ENCODE results near the gene SPSB3.
A peak's percentile ranks its signal among the peaks of the same experiment; 100 is the strongest.

The SPSB3 gene

DNA sequence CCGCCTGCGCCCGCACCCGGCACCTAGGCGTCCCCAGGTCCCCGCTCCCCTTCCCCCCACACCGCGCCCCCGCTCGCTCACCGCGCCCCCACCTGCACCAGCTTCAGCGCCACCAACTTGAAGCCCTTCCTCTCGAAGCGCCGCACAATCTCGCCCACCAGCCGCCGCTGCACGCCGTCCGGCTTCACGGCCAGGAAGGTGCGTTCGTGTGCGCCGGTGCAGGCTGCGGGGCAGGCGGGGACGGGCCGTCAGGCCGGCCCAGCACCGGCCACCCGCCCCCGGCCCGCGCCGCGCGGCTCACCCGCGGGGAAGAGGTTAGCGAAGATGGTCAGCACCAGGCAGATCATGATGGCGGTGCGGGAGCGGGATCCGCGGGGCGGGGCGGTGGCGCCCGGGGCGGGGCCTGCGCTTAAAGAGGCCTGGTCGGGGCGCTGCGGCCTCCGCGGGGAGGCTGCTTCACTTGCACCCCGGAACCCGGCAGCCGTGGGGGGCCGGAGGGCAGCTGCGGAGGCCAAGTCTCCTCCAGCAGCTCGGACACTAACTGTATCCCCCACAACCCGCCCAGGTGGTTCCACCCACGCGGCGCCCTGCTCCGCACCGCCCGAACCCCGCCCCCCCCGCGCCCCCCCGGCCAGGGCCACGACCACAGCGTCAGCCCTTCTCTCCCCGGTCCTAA lies 11.0 kb downstream of the SPSB3 start, which contains the start of gene NME3:
Gene NME3, minus strand, starts transcription at position 356 of the 676 bp plus-strand sequence. Its CDS starts 9 bp downstream, at position 347.
- TF ChIP-seq ZNF274 (IDR thresholded peaks at IDR 0.05; ENCODE audit: low read depth, low read length), result no peak
- peak within 1 kb of the TSS; percentile 81 for H3K4me3 ChIP-seq (ENCODE audit: low read length)

DNA sequence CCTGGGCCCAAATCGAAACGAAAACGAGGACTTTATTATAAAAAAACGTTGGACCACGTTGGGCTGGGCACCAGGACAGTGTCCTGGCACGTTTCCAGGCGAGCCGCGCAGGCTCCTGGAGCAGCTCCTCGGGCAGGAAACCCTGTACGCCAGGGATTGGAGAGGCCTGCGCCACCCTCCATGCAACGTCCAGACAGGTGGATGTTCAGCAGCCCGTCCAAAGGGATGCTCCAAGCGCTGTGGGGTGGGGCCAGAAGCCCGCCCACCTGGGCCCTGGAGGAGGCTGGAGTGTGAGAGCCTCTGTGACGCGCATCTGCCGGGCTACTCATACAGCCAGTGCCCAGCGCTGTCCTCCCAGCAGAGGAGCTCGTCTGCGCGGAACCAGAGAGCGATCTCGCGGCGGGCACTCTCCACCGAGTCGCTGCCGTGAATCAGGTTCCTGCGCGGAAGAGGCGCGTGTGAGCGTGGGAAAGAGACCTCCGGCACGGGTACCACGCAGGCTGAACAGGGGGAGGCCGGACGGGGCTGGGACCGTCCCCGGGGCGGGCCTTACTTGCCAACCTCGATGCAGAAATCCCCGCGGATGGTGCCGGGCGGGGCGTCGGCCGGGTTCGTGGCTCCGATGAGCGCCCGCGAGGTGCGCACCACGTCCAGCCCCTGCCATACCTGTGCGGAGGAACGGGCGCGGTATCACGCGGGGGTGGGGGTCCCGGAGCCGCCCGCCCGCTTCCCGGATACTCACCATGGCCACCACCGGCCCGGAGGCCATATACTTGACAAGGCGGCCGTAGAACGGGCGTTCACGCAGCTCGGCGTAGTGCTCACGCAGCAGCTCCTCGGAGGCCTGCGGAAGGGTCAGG lies 11.8 kb downstream of the SPSB3 start:
- peak overlapping the region; percentile 81 for H3K4me3 ChIP-seq (ENCODE audit: low read length)
- TF ChIP-seq ZNF274 (IDR thresholded peaks at IDR 0.05; ENCODE audit: low read depth, low read length), result no peak

DNA sequence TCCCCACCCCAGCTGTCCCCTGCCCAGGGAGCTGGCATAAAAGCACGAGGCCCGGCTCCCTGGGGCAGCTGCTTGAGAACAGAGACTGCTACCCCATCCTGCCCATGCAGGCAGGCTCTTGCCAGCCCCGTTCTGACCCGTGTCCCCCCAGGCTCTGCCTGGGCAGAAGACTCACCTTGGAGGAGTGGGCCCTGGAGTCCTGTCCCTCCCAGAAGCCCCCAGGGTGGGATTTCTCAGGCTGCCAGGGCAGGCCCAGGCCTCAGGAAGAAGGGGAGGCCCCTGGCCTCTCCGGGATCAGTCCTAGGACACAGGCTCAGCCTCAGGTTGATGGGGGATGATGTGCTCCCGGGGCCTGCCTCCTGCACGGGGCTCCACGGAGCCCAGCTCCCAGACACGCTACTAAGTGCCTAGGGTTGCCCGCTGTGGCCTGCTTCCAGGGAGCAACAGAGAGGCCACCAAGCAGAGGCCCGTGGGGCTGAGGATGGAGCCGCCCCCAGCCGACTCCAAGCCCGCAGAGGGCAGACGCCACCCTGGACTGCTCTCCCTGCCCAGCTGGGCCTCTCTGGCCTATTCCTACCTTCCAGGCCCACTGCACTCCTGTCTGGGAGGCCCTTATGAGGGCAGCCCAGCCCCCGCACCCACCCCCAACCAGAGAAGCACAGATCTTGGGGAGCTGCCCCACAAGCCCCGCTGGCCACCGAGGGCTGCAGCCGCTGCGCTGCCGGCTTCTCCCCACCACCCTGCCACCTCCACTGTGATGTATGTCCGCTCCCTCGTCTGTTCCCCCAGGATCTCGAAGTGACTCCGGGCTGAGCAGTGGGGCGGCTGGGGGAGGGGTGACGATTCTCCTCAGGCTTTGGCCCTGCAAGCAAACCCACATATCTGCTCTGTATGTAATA lies 12.7 kb downstream of the SPSB3 start:
- H3K4me3 ChIP-seq (ENCODE audit: low read length), result no peak overlapping the region; the same call in 1 of the 2 replicates
- TF ChIP-seq ZNF274 (IDR thresholded peaks at IDR 0.05; ENCODE audit: low read depth, low read length), result no peak

DNA sequence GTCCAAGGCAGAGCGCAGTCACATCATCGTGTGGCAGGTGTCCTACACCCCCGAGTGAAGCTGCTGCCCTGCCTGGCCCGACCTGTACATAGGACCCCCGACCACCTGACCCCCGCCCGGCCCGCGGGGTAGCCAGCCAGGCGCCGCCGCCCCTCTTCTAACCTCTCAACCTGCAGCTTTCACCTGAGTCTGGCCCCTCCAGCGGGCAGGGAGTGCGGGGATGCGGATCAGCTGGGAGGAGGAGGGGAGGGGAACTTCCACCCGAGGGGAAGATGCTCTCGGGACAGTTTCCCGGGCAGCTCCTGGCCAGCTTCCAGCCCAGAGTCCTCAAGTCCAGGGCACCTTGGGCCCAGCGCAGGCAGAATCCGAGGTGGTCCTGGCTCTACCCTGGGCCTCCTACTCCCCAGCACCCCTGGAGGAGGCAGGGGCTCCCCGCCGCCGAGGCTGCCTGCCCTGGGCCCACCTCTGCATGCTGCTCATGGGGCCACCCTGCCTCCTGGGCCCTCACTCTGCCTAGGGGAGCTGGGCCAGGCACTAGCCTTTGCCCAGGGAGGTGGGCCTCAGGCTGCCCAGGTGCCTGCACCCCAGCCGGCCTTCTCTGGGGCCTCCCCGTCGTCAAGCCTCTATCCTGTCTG lies 13.5 kb downstream of the SPSB3 start:
- no peak for TF ChIP-seq ZNF274 (IDR thresholded peaks at IDR 0.05; ENCODE audit: low read depth, low read length)
- no peak overlapping the region for H3K4me3 ChIP-seq (ENCODE audit: low read length)

DNA sequence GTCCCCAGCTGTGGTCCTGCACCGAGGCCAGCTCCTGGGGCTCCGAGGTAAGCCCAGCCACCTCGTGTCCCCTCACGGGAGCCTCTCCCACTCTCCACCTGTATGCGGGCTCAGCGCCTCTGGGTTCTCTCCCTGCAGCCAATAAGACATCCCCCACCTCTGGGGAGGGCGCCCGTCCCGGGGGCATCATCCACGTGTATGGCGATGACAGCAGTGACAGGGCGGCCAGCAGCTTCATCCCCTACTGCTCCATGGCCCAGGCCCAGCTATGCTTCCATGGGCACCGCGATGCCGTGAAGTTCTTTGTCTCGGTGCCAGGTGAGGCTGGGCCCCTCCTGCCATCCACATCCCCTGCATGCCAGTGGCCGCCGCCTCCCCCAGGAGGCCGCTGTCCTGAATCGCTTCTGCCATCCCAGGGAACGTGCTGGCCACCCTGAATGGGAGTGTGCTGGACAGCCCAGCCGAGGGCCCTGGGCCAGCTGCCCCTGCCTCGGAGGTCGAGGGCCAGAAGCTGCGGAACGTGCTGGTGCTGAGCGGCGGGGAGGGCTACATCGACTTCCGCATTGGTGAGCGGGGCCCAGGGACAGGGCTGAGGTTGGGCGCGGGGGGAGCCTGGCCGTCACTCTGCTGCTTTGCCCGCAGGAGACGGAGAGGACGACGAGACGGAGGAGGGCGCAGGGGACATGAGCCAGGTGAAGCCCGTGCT lies 14.2 kb downstream of the SPSB3 start:
- TF ChIP-seq ZNF274 (IDR thresholded peaks at IDR 0.05; ENCODE audit: low read depth, low read length), result no peak
- no peak overlapping the region for H3K4me3 ChIP-seq (ENCODE audit: low read length)

DNA sequence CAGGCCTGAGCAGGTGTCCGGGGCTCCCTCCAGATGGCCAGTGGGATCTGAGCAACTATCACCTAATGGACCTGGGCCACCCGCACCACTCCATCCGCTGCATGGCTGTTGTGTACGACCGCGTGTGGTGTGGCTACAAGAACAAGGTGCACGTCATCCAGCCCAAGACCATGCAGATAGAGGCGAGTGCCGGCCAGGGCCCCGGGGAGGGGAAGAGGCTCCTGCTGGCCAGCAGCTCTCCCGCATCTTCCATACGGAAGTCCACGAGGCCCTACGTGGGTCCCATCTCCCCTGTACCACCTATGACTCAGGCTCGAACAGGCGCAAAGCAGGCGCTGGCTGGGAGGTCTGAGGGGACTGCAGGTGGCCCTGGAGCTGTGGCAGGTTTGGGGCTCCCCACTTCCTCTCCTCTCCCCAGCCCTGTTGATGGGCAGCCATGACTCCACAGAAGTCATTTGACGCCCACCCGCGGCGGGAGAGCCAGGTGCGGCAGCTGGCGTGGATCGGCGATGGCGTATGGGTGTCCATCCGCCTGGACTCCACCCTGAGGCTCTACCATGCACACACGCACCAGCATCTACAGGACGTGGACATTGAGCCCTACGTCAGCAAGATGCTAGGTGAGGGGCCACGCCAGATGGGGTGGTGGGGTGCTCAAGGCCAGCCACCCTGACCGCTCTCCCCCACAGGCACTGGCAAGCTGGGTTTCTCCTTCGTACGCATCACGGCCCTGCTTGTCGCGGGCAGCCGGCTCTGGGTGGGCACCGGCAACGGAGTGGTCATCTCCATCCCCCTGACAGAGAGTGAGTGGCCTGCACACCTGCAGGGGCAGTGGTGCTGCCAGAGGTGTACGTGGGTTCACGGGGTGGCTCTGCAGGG lies 15.0 kb downstream of the SPSB3 start:
- H3K4me3 ChIP-seq (ENCODE audit: low read length), result no peak overlapping the region
- TF ChIP-seq ZNF274 (IDR thresholded peaks at IDR 0.05; ENCODE audit: low read depth, low read length), result no peak

DNA sequence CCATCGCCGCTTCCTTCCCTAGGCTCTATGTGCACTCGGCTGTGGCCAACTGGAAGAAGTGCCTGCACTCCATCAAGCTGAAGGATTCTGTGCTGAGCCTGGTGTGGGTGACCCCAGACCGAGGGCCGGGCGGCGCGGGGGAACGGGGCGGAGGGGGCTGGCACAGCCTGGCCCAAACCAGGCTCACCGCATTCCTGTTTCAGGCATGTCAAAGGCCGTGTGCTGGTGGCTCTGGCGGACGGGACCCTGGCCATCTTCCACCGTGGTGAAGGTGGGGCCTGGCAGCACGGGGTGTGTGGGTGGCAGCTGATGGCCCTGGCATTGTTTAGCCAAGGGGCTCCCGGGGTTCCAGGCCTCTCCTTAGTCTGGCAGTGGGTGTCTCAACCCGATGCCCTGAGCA lies 15.7 kb downstream of the SPSB3 start:
- no peak overlapping the region for H3K4me3 ChIP-seq (ENCODE audit: low read length)
- TF ChIP-seq ZNF274 (IDR thresholded peaks at IDR 0.05; ENCODE audit: low read depth, low read length), result no peak

DNA sequence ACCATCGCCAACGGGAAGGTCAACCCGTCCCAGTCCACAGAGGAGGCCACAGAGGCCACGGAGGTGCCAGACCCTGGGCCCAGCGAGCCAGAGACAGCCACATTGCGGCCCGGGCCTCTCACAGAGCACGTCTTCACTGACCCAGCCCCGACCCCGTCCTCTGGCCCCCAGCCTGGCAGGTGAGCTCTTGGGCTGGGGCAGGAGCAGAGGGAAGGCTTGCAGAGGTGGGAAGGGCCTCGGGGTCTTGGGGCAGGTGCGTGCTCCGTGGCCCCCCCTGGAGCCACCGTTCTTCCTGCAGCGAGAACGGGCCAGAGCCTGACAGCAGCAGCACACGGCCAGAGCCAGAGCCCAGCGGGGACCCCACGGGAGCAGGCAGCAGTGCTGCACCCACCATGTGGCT lies 16.1 kb downstream of the SPSB3 start:
- H3K4me3 ChIP-seq (ENCODE audit: low read length), result no peak overlapping the region
- TF ChIP-seq ZNF274 (IDR thresholded peaks at IDR 0.05; ENCODE audit: low read depth, low read length), result no peak

DNA sequence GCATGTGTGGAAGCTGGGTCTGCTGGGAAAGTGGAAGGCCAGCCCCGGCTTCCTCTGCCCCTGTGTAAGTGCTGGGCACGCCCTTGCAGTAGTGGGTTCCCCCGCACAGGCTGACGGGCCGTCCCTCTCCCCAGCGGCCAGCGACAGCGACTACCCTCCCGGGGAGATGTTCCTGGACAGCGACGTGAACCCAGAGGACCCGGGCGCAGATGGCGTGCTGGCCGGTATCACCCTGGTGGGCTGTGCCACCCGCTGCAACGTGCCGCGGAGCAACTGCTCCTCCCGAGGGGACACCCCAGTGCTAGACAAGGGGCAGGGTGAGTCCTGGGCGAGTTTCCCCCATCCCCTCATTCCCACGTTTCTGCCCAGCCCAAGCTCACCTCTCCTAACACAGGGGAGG lies 16.5 kb downstream of the SPSB3 start:
- no peak for TF ChIP-seq ZNF274 (IDR thresholded peaks at IDR 0.05; ENCODE audit: low read depth, low read length)
- H3K4me3 ChIP-seq (ENCODE audit: low read length), result no peak overlapping the region

DNA sequence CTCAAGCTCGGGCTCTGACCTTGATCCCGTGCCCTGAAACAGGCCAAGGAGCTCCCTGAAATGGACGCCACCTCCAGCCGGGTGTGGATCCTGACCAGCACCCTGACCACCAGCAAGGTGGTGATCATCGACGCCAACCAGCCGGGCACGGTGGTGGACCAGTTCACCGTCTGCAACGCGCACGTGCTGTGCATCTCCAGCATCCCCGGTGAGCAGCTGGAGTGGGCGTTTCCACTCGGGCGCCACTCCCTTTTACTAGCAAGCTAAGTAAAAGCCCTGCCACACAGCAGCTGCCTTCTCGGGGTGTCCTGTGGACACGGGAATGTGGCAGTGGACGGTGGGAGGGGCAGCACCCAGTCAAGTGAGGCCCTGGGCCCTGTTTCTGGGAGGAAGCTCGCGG lies 17.4 kb downstream of the SPSB3 start:
- H3K4me3 ChIP-seq (ENCODE audit: low read length), result no peak overlapping the region
- no peak for TF ChIP-seq ZNF274 (IDR thresholded peaks at IDR 0.05; ENCODE audit: low read depth, low read length)

DNA sequence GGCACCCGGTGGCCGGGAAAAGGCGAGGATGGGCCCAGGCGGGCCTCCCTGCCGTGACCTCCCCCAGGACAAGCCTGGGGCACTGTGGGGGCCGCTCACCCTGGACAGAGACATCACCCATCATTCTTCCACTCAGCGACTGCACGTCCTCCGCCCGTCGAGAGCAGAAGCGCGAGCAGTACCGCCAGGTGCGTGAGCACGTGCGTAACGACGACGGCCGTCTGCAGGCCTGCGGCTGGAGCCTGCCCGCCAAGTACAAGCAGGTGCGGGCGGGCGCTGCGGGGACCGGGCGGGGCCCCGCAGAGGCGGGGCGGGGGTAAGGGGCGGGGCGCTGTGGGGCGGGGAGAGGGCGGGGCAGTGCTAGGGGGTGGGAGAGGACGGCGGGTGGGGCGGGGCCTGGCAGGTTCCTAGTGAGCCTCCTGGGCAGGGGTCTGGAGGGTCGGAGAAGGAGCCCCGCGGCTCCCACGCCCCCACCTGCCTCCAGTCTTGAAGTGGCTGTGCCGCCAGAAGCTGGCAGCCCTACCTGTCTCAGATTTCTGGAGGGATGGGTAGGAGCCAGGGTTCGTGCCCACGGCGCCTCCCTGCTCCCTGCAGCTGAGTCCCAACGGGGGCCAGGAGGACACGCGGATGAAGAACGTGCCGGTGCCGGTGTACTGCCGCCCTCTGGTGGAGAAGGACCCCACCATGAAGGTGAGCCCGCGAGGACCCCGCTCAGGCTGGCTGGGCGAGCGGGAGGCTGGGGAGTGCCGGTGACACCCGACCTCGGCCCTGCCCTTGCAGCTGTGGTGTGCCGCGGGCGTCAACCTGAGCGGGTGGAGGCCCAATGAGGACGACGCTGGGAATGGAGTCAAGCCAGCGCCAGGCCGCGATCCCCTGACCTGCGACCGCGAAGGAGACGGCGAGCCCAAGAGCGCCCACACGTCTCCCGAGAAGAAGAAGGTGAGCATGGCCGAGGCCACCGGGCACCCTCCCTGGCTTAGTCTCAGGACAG lies 18.6 kb downstream of the SPSB3 start:
- TF ChIP-seq ZNF274 (IDR thresholded peaks at IDR 0.05; ENCODE audit: low read depth, low read length), result no peak
- no peak overlapping the region for H3K4me3 ChIP-seq (ENCODE audit: low read length)

Data from GM08714 (cell line).